Aorta (tissue), 5 donors: ENCODE data around the gene ZMAT5. TPM values are rescaled to one million over a fixed set of nuclear protein-coding genes. Genes with fewer than 3 reads are reported as not detected.
A peak's percentile ranks its signal among the peaks of the same experiment; 100 is the strongest.

Experiments used
- ATAC-seq: fragments of 200-7000 bp; cut with Tn5 transposase; one replicate; pipeline ENCODE4 v1.9.1; 2022; ENCODE audit warnings: moderate library complexity; ENCODE audit not compliant: low FRiP score
- DNase-seq, 2 donors: peaks; one replicate each; pipeline ENCODE4 v3.0.0-alpha.2; 2020
- H3K27ac ChIP-seq, 2 donors: one replicate each; pipeline ENCODE4 v1.5.1; 2013; ENCODE audit warnings: low read length in 2 of 2, mild to moderate bottlenecking in 2 of 2, moderate library complexity in 2 of 2, control low read depth in 1 of 2, inconsistent platforms in 1 of 2, low read depth in 1 of 2
- H3K27me3 ChIP-seq, 2 donors: one replicate each; pipeline ENCODE4 v1.6.1; 2013; ENCODE audit warnings: control low read depth in 1 of 2, low read length in 1 of 2, mild to moderate bottlenecking in 1 of 2, moderate library complexity in 1 of 2; ENCODE audit not compliant: insufficient read depth in 2 of 2, control insufficient read depth in 1 of 2
- H3K36me3 ChIP-seq, 2 donors: one replicate each; pipeline ENCODE4 v1.6.1; 2013; ENCODE audit warnings: control low read depth in 1 of 2, low read length in 1 of 2, mild to moderate bottlenecking in 1 of 2; ENCODE audit not compliant: insufficient read depth in 2 of 2, control insufficient read depth in 1 of 2
- H3K4me1 ChIP-seq, 2 donors: one replicate each; pipeline ENCODE4 v1.6.1; 2013; ENCODE audit warnings: low read length in 2 of 2, control low read depth in 1 of 2, mild to moderate bottlenecking in 1 of 2, moderate library complexity in 1 of 2; ENCODE audit not compliant: insufficient read depth in 2 of 2, control insufficient read depth in 1 of 2
- H3K4me3 ChIP-seq, 2 donors: one replicate each; pipeline ENCODE4 v1.5.1; 2013; ENCODE audit warnings: low read length in 2 of 2, control low read depth in 1 of 2, mild to moderate bottlenecking in 1 of 2
- H3K9me3 ChIP-seq: one replicate; pipeline ENCODE4 v1.6.1; 2013; ENCODE audit warnings: mild to moderate bottlenecking, low read length; ENCODE audit not compliant: control insufficient read depth
- WGBS, 2 donors: extraction: QIAGEN DNeasy Blood & Tissue Kit; methylation state at CpG; one replicate each; pipeline ENCODE4 v1.1.7; 2013; 5-methylcytosine and 5-hydroxymethylcytosine counted together
- intact Hi-C, 2 donors: fragments of 100-400 bp; cut with DNase I; formaldehyde crosslinking; loops; one replicate each; pipeline versions ENCODE4 v1.14.2 to v1.15.0; 2022
- polyA plus RNA-seq, 2 donors: library from polyadenylated mRNA; stranded (reverse); fragments of 200-250 nt; gene quantifications; one replicate each; pipeline ENCODE4 v1.2.3, GENCODE V29; 2013
- total RNA-seq, 2 donors: library from RNA; stranded (reverse); fragmentation: NEBNext Ultra II Directional; extraction: Animal tissue kit (Norgen Biotek cat#: 25700); gene quantifications; one replicate each; pipeline ENCODE4 v1.2.1, GENCODE V29; 2021
- donor health status: healthy with polysubstance abuse.
- donor health status: Bipolar disorder and iron deficiency.
- donor health status: DM: no; HTN: no; CAD: no.
- donor health status: DM: no; HTN: no; CAD: no.
- donor health status: DM: yes; HTN: yes; CAD: no.

The ZMAT5 gene
- total and polyA plus RNA-seq, 4 donors, result 11.3 to 29.0 (median 19.2) TPM

DNA sequence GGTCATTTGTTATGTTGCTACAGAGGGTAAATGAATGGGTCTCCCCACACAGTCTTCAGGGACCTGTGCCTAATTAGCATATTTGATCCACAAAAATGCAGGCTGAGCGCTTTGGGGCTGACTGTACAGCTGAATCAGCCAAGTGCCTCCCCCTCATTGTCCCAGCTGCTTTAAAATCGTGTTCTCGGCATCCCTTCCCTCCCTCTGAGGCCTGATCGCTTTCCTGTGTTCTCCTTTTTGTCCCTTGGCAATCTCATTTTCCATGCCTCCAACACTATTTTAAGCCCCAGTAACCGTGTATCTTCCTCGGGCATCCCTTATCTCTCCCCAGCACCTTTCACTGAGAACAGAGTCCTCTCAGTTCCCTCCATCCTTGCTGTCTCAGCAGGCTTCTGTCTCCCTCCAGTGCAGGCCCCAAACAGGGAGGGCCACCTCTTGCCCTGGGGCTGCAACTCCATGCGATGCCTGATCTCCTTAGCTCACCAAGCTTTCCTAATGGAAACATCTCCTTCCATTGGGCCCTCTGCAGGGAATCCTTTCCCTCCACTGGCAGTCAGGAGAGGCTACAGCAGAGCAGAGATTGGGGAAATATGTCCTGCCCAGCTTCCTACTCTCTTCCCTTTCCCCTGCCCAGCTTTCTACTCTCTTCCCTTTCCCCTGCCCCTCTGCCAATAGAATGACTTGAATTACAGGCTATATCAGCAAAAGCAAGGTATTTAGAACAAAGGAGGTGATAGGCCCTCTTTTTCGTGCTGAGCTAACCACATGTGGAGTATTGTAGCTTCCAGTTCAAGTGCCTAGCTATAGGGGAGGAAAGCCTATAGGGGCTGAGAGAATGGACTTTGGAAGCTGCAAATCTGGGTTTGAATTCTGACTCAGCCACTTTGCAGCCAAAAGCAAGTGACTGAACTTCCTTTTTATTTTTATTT is 14.2 kb upstream of the ZMAT5 start:
- H3K27ac ChIP-seq, result no peak overlapping the region
- 44 to 58% methylated on average over 8 of the region's 8 CpGs for WGBS, 2 donors

DNA sequence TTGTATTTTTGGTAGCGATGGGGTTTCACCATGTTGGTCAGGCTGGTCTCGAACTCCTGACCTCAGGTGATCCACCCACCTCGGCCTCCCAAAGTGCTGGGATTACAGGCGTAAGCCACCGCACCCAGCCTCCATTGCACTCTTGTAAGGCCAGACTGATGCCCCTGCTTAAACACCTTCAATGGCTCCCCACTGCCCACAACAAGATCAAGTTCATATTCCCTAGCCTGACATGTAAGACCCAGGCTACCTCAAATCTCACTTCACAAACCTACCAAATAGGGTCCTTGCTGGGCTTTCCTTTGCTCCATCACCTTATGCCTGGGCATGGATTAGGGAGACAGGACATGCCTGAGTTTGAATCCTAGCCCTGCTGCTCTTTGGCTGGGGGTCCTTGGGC is 13.4 kb upstream of the ZMAT5 start:
- H3K4me1 ChIP-seq, result no peaks in the 10 kb centered on the region
- H3K4me3 ChIP-seq, result no peak overlapping the region
- ATAC-seq (no peak), DNase-seq (no peak)
- H3K27ac ChIP-seq, result no peak overlapping the region
- no peaks in the 10 kb centered on the region for H3K27me3 ChIP-seq
- 94 to 97% methylated on average over 5 of the region's 5 CpGs for WGBS, 2 donors
- no peaks in the 10 kb centered on the region for H3K9me3 ChIP-seq
- intact Hi-C loops, result no loop called here
- H3K36me3 ChIP-seq, result no peaks in the 10 kb centered on the region

More for the DNA sequence above, 14.2 kb upstream of the ZMAT5 start:
- Histone ChIP-seq H3K4me1 (no peaks in the 10 kb centered on the region), H3K36me3 (no peaks in the 10 kb centered on the region), H3K4me3 (no peak overlapping the region), H3K27me3 (no peaks in the 10 kb centered on the region), H3K9me3 (no peaks in the 10 kb centered on the region)
- DNase-seq (no peak), ATAC-seq (no peak)
- intact Hi-C loops, result no loop called here

- no peaks in the 10 kb centered on the region for H3K27me3 ChIP-seq
Measured at GRCh38 chr22:29773233-29773632, 6.4 kb upstream of the ZMAT5 start.

DNA sequence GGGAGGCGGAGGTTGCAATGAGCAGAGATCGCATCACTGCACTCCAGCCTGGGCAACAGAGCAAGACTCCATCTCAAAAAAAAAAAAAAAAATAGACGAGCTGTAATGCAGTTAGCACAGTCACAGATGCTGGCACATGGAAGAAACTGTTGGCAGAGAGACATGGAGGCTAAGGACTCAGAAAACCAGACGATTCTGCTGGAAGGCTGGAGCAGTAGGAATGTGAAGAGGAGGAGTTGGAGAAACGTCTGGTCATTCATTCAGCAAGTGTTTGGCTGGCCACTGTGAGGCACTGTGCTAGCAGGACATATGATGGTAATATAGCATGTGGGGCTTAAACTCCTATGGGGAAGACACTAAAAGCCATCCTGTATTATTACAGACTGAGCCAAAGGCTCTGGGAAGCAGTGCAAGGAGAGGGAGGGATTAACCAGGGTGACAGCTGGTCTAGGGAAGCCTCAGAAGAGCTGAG is 5.4 kb upstream of the ZMAT5 start:
- no peaks in the 10 kb centered on the region for H3K27me3 ChIP-seq
- no peaks in the 10 kb centered on the region for H3K4me1 ChIP-seq
- no peaks in the 10 kb centered on the region for H3K36me3 ChIP-seq
- H3K27ac ChIP-seq, result no peak overlapping the region
- H3K9me3 ChIP-seq, result no peaks in the 10 kb centered on the region
- no peak overlapping the region for H3K4me3 ChIP-seq
- ATAC-seq, result peak; percentile 36
- no peak for DNase-seq
- WGBS, 2 donors, result 38% methylated on average over 5 of the region's 5 CpGs
- intact Hi-C loops, result no loop called here

More at GRCh38 chr22:29773233-29773632, 6.4 kb upstream of the ZMAT5 start:
- no peaks in the 10 kb centered on the region for H3K36me3 ChIP-seq
- no peak overlapping the region for H3K27ac ChIP-seq
- ATAC-seq (no peak), DNase-seq (no peak)
- H3K4me1 ChIP-seq, result no peaks in the 10 kb centered on the region
- no peak overlapping the region for H3K4me3 ChIP-seq
- intact Hi-C loops, result no loop called here
- WGBS, 2 donors, result 71% methylated on average over 2 of the region's 2 CpGs
- H3K9me3 ChIP-seq, result no peaks in the 10 kb centered on the region

GRCh38 chr22:29769723-29770321 is 3.0 kb upstream of the ZMAT5 start:
- H3K4me3 ChIP-seq, result no peak overlapping the region
- H3K27me3 ChIP-seq, result no peaks in the 10 kb centered on the region
- no peak overlapping the region for H3K27ac ChIP-seq
- intact Hi-C loops, result no loop called here
- H3K4me1 ChIP-seq, result peaks cover 0 to 2% of the 10 kb centered on the region in 2 donors
- ATAC-seq, result no peak
- 90 to 93% methylated on average over 2 of the region's 2 CpGs for WGBS, 2 donors
- no peaks in the 10 kb centered on the region for H3K36me3 ChIP-seq
- DNase-seq, result no peak
- no peaks in the 10 kb centered on the region for H3K9me3 ChIP-seq

DNA sequence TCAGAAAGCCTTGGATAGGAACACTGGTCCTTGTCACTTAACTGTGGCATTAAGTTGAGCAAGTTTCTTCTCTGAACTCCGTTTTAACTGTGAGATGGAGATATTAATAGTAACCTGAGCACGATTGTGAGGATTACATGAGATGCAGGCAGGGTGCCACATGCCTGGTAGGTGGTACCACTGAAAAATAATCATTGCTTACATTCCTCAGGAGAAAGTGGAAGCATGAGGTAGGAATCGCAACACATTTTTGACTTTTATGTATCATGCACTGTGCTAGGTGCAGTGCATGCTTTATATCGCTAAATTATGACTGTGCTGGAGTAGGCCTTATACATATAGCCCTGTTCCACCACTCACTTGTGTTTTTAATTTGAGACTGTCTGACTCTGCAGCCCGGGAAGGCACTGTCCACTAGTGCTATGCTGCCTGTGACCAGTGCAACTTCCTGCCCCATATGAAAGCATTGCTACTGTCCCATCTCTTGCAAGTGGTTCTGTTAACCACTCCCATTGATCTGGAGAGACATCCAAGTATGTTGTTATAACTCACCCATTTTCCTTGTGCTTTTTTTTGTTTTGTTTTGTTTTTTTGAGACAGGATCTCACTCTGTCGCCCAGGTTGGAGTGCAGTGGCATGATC is 1.4 kb upstream of the ZMAT5 start:
- no peaks in the 10 kb centered on the region for H3K36me3 ChIP-seq
- 42 to 43% methylated on average over 6 of the region's 6 CpGs for WGBS, 2 donors
- H3K9me3 ChIP-seq, result no peaks in the 10 kb centered on the region
- intact Hi-C loops, result no loop called here
- no peak overlapping the region for H3K27ac ChIP-seq
- H3K4me1 ChIP-seq, result peaks cover 0 to 2% of the 10 kb centered on the region in 2 donors
- ATAC-seq (no peak), DNase-seq (no peak)
- H3K4me3 ChIP-seq, result peak overlapping the region; percentile 74 to 90
- no peaks in the 10 kb centered on the region for H3K27me3 ChIP-seq

GRCh38 chr22:29767171-29768051 is 604 bp upstream of the ZMAT5 start, which contains the start of gene UQCR10:
TSS of gene UQCR10 (plus strand) at chr22:29767369. CDS start at chr22:29767399, 30 bp downstream.
- intact Hi-C loops, result no loop called here
- peak; percentile 95 to 98 for DNase-seq
- H3K4me1 ChIP-seq, result peaks cover 0 to 2% of the 10 kb centered on the region in 2 donors
- no peaks in the 10 kb centered on the region for H3K27me3 ChIP-seq
- WGBS, 2 donors, result 1 to 11% methylated on average over 46 of the region's 46 CpGs
- H3K4me3 ChIP-seq, result peak within 1 kb of the TSS; percentile 74 to 90
- peak; percentile 97 for ATAC-seq
- H3K27ac ChIP-seq, result peak within 1 kb of the TSS in 1 of 2 donors; percentile 11
- no peaks in the 10 kb centered on the region for H3K36me3 ChIP-seq
- H3K9me3 ChIP-seq, result no peaks in the 10 kb centered on the region
